Measurements from ENCODE around the gene GRIK5.

GRCh38 chr19:41995959-41996797, 73.8 kb downstream of the GRIK5 start:
- no peak for TF ChIP-seq POLR2A (IDR thresholded peaks at IDR 0.05)
- no peak for TF ChIP-seq CTCF (IDR thresholded peaks at IDR 0.05)
- no peak for TF ChIP-seq EP300 (IDR thresholded peaks at IDR 0.05; ENCODE audit: low read depth)
